HG03469 (cell line): ENCODE data around the gene NDFIP1.
"Not testable (repeated sequence)": the region's sequence is repeated elsewhere in the genome, so short reads cannot be mapped to it uniquely, and the experiment has no call there.

ENCODE experiments used
- ATAC-seq: cut with Tn5 transposase; IDR thresholded peaks from one replicate; pipeline ENCODE4 v1.9.1; 2021; ENCODE audit warnings: mild to moderate bottlenecking, moderate library complexity, moderate number of reproducible peaks; ENCODE audit not compliant: unreplicated experiment

Gene NDFIP1, protein sequence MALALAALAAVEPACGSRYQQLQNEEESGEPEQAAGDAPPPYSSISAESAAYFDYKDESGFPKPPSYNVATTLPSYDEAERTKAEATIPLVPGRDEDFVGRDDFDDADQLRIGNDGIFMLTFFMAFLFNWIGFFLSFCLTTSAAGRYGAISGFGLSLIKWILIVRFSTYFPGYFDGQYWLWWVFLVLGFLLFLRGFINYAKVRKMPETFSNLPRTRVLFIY

DNA sequence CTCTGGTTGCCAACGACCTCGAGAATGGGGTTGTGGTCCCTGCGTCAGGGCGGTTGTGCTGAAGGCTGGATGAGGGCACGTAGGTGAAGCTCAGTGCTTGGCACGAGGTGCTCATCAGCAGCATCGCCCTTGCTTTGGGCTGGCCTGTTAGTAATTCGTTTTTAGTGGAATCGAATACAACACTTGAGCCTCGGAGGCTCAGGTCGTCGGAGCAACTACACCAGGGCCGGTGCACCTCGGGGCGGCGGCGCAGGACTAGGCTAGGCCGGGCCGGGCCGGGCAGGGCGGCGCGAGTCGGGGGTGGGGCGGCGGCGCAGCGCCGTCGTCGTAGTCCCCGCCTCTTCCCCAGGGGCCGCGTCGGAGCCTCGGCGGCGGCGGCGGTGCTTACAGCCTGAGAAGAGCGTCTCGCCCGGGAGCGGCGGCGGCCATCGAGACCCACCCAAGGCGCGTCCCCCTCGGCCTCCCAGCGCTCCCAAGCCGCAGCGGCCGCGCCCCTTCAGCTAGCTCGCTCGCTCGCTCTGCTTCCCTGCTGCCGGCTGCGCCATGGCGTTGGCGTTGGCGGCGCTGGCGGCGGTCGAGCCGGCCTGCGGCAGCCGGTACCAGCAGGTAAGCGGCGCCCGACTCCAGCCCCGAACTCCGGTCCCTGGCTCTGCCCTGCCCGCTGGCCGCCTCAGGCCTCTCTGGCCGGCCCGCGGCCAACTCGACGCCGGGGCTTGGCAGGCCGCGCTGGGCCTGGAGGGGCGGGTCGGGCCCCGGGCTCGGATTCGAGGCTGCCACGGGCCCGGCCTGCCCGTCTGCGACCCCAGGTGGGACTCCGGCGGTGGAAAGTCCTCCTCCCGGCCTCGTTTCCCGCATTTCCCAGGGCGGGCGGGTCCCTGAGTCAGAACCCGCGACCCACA, at the start of gene NDFIP1:
NDFIP1 (plus strand) TSS at position 348 of the 899 bp plus-strand sequence; CDS start at position 544, 196 bp downstream.
- ATAC-seq = peak; percentile 89

DNA sequence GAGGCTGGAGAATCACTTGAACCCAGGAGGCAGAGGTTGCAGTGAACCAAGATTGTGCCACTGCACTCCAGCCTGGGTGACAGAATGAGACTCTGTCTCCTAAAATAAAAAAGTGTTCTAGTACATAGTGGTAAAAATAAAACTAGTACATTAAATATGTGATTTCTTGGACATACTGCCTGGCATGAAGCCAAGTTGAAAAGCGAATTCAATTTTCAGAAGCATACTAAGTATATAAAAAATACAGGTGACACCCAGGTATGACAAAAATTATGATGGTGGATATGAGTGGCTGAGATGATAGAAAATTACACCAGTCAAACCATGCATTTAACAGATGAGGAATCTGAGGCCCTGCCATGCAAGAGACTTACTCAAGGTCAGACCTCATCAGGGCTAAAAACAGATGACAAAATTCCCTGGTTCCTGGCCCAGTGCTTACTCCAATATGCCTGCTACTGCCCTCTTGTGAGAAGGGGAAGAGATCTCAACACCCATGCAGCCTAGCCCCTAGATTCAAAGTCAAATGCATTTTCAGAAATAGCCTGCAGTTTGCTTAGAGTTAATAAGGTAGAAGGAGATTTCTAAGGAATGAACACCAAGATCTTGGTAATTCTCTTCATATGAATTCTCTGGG, 49.2 kb upstream of the NDFIP1 start:
- ATAC-seq = no peak

DNA sequence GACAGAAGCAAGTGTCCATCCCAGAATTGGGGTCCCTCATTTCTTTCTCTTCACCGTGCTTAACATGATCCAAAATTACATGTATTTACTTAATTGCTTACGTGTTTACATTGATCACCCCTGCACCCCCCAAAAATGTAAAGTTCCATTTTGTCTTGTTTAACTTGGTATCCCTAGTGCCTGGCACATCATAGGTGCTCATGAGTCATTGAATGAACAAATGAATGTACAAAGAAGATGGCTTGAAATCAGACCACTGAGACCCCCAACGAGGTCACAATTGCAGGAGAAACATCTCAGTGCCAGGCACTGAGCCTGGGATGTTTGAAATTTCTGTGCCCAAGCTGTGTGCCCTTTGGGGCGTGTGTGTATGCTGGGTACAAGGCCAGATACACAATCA, 45.2 kb upstream of the NDFIP1 start:
- ATAC-seq = no peak

DNA sequence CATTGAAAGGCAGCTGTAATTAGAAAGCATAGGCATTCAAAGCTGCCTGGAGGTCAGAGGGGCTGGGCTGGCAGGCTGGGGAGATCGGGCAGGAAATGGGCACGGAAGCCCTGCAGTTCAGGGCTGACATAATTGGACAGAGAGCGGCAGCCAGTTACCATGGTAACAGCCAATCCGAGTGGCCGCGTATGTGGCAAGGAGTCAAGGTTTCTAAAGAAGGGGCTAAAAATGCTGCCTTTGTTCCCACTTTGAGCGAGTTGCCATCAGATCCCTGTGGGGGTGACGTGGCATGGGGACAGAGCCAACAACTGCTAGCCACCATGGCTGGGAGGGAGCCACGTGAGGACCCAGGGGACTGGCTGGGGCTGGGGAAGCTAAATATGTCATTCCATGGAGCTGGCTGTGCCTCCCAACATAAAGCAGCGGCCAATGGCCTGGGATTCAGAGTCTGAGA, 44.7 kb upstream of the NDFIP1 start:
- no peak for ATAC-seq

DNA sequence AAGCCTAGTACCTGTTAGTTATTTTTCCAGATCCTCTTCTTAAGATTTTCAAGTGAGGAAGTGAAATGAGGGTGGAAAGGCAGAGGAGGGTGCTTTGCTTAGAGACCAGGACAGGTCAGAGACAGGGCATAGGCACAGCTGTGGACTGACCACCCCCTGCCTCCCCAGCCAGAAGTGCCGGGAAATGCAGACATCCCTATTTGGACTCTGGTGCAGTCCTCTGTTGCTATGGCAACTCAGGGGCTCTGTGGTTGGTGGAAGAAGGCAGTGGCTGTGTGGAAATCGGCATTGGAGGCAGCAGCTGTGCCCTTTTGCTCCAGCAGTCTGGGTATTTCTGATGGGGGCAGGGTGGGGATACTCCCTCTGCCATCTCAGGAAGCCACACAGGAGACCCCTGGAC, 43.3 kb upstream of the NDFIP1 start:
- ATAC-seq = no peak

DNA sequence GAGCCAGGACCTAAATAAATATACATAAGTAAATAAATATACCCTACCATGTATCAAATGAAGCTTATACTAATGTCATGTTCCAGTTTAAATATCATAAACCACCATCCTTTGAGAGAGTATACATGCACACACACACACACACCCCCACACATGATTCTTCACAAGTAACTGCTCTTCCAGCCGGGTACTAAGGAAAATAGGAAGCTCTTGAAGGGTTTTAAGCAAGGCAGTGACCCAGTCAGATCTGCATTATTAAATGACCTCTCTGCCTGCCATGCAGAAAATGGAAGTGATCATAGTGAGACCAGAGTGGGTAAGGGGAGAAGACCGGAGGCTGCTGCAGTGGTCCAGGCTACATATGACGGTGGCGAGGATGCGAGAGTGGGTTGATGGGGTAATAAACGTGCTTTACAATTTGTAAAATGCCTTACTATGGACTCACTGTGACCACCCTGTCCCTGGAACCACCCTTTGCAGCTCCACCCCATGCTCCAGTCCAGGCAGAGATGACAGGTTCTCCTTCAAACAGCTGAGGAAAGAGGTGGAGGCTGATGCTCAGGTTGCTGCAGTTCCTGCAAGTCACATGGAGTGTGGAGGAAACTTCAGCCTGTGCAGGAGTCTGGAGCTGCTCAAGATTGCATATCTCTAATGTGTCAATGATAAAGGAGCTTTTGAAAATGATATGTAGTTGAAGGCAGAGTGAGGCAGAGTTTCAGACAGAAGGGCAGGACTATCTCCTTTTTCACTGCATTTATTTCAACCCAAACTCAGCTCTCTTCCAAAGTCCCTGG, 38.8 kb upstream of the NDFIP1 start:
- ATAC-seq = no peak

DNA sequence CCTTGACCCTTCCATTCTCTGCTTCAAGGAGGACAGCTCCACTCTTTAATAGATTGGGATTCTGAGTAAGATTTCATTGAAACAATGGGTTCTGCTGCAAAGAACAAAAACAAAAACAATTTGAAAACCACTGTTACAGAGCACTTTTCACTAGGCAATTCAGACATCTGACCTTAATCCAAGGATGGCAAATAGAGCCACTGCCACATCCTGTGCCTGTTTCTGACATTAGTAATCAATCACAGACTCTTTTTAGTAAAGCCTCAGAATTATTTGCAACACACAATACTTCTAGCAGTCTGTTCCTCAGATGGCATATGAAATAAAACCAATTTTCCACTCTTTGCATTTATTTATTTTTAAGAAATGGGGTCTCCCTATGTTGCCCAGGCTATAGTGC, 37.8 kb upstream of the NDFIP1 start:
- no peak for ATAC-seq

DNA sequence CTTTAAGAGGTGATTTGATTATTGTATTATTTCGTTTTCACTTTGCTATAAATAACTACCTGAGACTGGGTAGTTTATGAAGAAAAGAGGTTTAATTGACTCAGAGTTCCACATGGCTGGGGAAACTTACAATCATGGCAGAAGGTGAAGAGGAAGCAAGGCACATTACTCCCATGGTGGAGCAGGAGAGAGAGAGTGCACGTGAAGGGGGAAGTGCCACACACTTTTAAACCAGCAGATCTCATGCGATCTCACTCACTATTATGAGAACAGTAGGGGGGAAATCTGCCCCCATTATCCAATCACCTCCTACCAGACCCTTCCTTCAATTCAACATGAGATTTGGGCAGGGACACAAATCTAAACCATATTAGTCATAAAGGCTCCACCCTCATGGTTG, 36.1 kb upstream of the NDFIP1 start:
- no peak for ATAC-seq

DNA sequence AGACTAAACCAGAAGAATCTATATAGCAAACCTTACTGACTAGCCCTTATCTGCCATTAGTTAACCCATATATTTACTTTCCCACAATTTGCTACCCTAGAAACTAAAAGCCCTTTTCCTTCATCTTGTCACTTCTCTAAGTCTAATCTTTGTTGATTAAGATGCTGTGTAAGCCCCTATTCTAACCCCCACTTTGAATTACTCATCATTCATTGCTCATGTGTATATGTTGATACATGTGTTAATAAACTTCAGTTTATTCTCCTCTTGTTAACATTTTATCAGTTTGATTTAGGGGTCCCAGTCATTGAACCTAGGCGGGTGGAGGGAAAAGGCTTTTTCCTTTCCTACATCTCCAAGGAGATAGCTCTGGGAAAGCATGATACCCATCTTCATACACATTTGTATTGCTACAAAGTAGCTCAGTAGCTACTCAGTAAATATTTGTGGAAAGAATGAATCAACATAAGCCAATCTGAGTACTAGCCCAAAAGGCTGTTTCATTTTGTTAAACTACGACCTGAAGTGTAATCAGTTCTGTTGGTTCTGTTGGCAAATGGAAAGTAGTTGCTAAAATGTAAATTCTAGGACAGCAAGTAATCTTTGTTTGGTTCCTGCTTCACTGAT, 35.1 kb upstream of the NDFIP1 start:
- ATAC-seq = no peak

DNA sequence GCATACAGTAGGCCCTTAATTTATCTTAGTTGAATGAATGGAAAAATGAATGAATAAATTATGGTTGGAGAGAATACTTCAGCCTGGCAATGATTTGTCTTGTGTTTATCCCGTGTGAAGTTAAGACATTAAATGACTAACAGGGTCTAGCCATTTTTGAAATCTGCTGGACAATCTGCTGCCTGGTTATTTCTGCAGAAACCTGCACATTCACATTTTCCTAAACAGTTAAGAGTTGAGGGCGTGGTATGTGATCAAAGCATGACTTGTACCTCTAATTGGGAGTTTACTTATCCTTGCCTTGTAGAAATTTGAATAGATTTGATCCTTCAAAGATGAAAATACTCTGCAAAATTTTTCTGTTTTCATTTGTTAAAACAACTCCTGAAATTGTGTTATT, 34.6 kb upstream of the NDFIP1 start:
- no peak for ATAC-seq

DNA sequence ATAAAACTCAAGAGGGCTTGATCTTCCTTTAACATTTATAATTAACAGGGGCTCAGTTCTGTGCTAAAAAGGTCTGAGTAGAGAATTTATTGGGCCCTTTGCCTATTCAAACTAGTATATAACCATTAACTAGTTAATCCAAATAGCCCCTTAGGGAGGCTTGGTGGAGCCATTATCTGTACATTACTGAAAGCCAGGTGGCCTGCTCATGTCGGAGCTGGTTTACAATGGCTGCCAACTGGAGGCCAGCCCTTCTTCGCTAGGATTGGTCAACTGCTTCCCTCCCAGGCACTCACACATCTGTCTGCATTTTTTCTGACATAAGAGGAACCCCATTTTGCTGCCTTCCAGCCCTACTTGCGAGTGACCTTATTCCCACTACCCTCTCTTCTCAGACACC, 30.4 kb upstream of the NDFIP1 start:
- ATAC-seq = no peak

DNA sequence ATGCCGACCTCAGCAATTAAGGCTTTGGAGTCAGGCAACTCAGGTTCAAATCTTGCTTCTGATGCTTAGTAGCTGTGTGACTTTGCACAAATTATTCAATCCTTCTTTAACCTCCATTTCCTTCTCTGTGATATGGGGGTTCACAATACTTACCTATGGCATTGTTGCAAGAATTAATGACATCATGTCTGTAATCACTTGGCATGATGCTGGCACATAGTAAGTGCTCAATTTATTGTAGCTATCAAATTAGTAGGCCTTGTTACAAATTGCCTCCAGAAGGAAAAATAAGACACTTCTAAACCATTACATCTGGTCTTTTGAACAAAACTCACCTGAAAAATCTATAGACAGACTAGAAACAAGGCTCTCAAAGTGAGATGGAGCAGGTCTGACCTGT, 29.9 kb upstream of the NDFIP1 start:
- ATAC-seq = no peak

DNA sequence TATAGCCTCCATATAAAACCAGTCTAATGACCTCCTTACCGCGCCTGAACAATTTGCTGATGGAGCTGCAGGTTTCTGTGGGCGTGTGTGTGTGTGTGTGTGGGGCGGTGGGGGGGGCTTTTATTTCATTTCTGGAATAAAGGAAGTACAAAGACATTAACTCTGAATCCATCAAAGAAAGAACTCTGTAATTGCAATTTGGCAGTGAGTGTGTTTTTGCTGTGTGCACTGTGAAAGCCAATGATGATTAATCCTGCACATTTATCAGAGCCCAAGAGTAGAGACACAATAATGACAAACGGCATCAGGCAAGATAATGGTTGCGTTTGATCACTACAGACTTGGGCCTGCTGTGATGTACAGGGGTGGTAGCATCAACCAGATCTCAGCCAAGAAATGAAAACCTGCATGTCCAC, 29.3 kb upstream of the NDFIP1 start:
- ATAC-seq = no peak

DNA sequence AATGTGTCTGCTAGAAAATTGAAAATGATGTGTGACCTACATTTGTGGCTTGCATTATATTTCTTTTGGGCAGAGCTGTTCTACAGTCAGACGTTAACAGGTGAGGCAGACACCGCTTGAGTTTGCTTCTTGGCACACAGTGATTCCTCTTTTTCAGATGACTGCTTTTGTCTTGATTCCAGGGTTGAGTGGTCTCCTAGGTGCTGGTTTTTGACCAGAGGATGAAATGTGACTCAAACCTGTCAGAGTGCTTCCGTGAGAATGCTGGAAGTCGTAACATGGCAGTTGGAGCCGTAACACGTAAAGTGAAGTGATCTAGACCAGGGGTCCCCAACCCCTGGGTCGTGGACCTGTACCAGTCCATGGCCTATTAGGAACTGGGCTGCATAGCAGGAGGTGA, 28.3 kb upstream of the NDFIP1 start:
- ATAC-seq = no peak

DNA sequence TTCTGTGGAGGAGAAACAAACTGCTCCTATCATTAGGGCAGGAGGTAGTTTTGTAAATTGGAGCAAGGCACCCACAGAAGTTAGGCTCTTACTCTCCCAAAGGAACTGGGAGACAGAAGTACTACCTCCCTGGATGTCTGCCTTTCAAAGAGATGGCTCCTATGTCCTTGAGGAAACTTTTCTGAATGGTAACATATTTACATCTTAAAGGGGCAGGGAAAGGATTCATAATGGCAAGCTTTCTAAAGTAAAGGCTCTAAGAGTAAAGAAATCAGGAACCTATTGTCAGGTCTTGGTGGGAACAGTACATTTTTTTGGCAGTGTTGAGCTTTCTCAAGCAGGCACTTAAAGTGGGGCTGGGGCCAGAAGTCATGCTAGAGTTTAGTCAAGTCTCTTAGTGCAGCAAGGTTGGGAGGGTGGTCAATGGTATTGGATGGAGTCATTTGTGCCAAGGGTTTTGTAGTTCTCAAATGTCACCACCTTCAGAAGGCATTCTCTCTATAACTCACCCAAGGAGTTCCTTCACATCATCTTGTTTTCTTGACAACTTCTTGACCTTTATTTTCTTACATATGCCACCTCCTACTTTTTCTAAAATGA, 26.3 kb upstream of the NDFIP1 start:
- ATAC-seq = no peak

DNA sequence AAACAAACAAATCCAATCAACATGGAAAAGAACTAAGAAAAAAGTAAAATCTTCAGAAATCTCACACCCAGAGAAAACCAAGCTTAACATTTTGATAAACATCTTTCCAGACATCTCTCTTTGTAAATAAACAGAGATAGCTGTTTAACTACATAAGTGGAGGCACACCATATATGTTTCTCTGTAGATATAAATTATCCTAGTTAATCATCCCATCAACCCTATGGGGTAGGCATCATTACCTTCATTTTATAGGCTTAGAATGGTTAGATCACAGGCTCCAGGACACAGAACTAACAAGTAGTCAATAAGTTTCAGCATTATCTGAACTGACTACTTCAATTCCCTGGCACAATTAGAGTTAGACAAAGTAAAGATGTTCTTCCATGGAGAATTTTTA, 22.4 kb upstream of the NDFIP1 start:
- no peak for ATAC-seq

DNA sequence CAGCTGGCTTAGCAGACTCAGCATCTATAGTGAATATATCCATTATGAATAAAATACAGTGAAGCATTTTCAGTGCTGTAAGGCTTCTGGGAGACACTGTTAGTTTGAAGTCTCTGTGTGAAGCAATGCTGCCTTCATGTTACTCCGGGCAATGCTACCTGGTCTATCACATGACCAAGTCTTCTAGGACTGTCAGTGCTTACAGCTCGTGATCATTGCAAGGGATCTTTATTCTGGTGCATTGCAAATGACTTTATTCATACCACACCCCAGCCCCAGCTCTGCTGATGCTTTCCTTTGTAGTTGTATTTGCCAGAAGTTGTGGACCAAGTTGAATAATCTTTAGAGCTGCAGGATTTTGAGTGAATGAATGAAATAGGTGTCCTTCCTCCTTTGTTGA, 21.9 kb upstream of the NDFIP1 start:
- ATAC-seq = no peak

DNA sequence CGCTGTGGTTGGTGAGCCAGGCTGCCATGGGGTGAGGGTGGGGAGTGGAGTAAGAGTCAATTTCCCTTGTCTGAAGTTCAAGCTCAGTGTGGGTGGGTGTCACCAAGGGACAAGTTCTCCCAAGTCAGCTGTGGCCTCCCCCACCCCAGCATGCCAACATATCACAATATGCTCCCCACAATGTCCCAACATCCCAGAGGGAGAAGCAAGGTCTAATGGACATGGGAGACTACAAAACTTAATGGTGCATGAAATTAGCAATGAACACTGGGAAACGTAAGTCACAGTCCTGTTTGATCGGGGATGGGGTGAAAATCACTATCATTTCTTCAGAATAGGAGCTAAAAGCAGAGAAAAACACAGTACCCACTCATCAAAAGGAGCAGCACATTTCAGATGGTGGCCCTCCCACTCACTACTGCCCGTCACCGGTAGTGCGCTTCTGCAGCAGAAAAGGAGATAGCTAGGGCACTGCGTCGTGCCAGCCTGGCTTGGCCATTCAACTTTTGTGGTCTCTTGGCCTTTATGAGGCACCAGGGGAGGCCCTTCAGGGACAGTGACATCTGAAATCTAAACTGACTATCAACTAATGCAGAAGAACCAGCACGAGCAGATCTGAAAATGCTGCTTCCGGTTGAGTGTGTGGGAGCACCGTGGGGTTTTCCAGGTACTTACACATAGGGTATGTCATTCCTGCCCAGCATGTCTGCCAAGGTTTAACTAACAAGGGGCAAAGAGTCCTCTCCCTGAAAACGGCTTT, 20.5 kb upstream of the NDFIP1 start:
- no peak for ATAC-seq

DNA sequence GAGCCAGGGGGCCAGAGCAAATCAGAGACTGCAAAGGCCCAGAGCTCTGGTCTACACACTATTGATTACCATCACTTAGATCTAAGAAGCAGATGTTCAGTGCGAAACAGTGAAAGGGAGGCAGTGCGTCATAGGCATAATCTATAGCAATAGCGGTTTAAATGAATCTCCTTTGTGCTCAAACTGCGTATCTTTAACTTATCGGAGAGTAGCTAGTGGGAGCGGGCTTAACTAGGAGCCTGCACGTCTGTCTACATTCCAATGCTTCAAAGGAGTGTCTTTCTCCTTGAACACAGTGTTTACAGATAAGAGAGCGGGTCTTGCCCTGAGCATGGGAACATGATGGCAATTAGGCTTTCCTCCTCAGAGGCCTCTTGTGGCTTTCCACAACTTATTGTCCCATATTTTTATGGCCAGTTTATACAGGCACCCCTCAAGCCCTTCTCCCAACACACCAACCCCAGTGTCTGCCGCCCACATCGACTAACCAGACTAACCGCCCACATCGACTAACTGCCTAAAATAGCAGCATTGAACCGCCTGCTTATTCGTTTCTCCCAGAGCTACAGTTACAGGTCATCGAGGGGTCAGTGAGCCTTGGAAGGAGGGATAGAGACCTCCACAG, 19.6 kb upstream of the NDFIP1 start:
- not testable (repeated sequence) for ATAC-seq
